H1 (cell line): ENCODE data around the gene NAXD. TPM values are rescaled to one million over a fixed set of nuclear protein-coding genes. Genes with fewer than 3 reads are reported as not detected.

Experiments
- CTCF ChIA-PET: fragments of 300-600 bp; sonication (Branson Sonifier 250); formaldehyde crosslinking; loops from one replicate; lab custom pipeline; 2021; ENCODE audit not compliant: partially characterized antibody; lab: Charles Lee
- POLR2A ChIA-PET: fragments of 300-600 bp; sonication (Branson Sonifier 250); formaldehyde crosslinking; loops from one replicate; lab custom pipeline; 2021; ENCODE audit warnings: inconsistent platforms; ENCODE audit not compliant: partially characterized antibody; lab: Charles Lee
- DNase-seq, 2 experiments: peaks; one replicate each; pipeline versions ENCODE4 v3.0.0 to v3.0.0-alpha.2; 2010 to 2022; ENCODE audit warnings: low spot score in 2 of 2, low read depth in 1 of 2, mixed read lengths in 1 of 2
- FAIRE-seq: peaks from 2 replicates; lab custom pipeline; 2011; peaks lifted over from hg19 to GRCh38; lab: Jason Lieb, UNC
- H2AFZ ChIP-seq: 2 replicates; pipeline ENCODE4 v1.8.1; 2012; ENCODE audit warnings: low read length, inconsistent platforms
- H2AK5ac ChIP-seq: 2 replicates; pipeline ENCODE4 v1.6.1; 2013; ENCODE audit warnings: low read depth, low read length
- H2BK120ac ChIP-seq: replicated peaks from 2 replicates; pipeline ENCODE3; 2013; ENCODE audit warnings: low read depth, low read length, inconsistent platforms
- H2BK12ac ChIP-seq: 2 replicates; pipeline ENCODE4 v1.6.1; 2013; ENCODE audit warnings: low read depth, low read length
- H2BK15ac ChIP-seq: 2 replicates; pipeline ENCODE4 v1.6.1; 2013; ENCODE audit warnings: low read length
- H2BK20ac ChIP-seq: 2 replicates; pipeline ENCODE4 v1.6.1; 2013; ENCODE audit warnings: low read length
- H2BK5ac ChIP-seq: 2 replicates; pipeline ENCODE4 v1.6.1; 2013; ENCODE audit warnings: low read depth, low read length
- H3K14ac ChIP-seq: 2 replicates; pipeline ENCODE4 v1.6.1; 2013; ENCODE audit warnings: inconsistent platforms; ENCODE audit not compliant: insufficient read length
- H3K18ac ChIP-seq: 2 replicates; pipeline ENCODE4 v1.6.1; 2013; ENCODE audit warnings: low read length; ENCODE audit errors: extremely low read depth
- H3K23ac ChIP-seq: 2 replicates; pipeline ENCODE4 v1.6.1; 2013; ENCODE audit warnings: inconsistent platforms; ENCODE audit not compliant: insufficient read length
- H3K23me2 ChIP-seq: 2 replicates; pipeline ENCODE4 v1.6.1; 2013; ENCODE audit warnings: low read depth, low read length
- H3K27ac ChIP-seq: 2 replicates; pipeline ENCODE4 v1.6.1; 2011; ENCODE audit warnings: low read depth, low read length, inconsistent platforms
- H3K27me3 ChIP-seq, 4 experiments: replicated peaks in 1 of 4; 1 replicate in 1 of 4; 2 replicates in 3 of 4; pipeline versions ENCODE4 v1.6.1 to v1.8.1; 2011 to 2013; ENCODE audit warnings: low read length in 3 of 4, mild to moderate bottlenecking in 3 of 4, inconsistent platforms in 2 of 4, mixed read lengths in 2 of 4, moderate library complexity in 1 of 4; ENCODE audit not compliant: control insufficient read depth in 3 of 4, insufficient read depth in 3 of 4; ENCODE audit errors: extremely low read depth in 1 of 4
- H3K36me3 ChIP-seq, 4 experiments: 2 replicates each; pipeline versions ENCODE4 v1.6.1 to v1.8.1; 2011 to 2013; ENCODE audit warnings: mild to moderate bottlenecking in 4 of 4, low read length in 3 of 4, moderate library complexity in 2 of 4, control low read depth in 1 of 4, inconsistent platforms in 1 of 4; ENCODE audit not compliant: insufficient read depth in 4 of 4, control insufficient read depth in 2 of 4
- H3K4ac ChIP-seq: replicated peaks from 2 replicates; pipeline ENCODE3; 2013; ENCODE audit warnings: low read length, low read depth, mixed read lengths, inconsistent platforms; ENCODE audit not compliant: insufficient read length
- H3K4me1 ChIP-seq, 4 experiments: replicated peaks in 1 of 4; 1 replicate in 1 of 4; 2 replicates in 3 of 4; pipeline versions ENCODE4 v1.6.1 to v1.8.1; 2011 to 2013; ENCODE audit warnings: low read length in 3 of 4, inconsistent platforms in 2 of 4, mixed read lengths in 1 of 4; ENCODE audit not compliant: insufficient read depth in 4 of 4, control insufficient read depth in 3 of 4
- H3K4me2 ChIP-seq, 2 experiments: 2 replicates each; pipeline versions ENCODE4 v1.6.1 to v1.8.1; 2011 to 2013; ENCODE audit warnings: low read depth in 2 of 2, low read length in 2 of 2, control low read depth in 1 of 2, inconsistent platforms in 1 of 2, mild to moderate bottlenecking in 1 of 2; ENCODE audit not compliant: insufficient read depth in 1 of 2
- H3K4me3 ChIP-seq, 4 experiments: fragments of 200-600, 300-600 bp in 1 of 4; sonication (generic), shearing (Covaris generic), sonication (Bioruptor Twin) in 1 of 4; 2 replicates each; pipeline versions ENCODE4 v1.5.1 to v1.8.1; 2011 to 2016; ENCODE audit warnings: low read length in 4 of 4, low read depth in 3 of 4, control low read depth in 2 of 4, inconsistent platforms in 2 of 4, mild to moderate bottlenecking in 2 of 4, mixed read lengths in 1 of 4, moderate library complexity in 1 of 4; ENCODE audit not compliant: insufficient read depth in 2 of 4; ENCODE audit errors: extremely low read depth in 1 of 4
- H3K56ac ChIP-seq: replicated peaks from 2 replicates; pipeline ENCODE3; 2013; ENCODE audit warnings: low read depth, mild to moderate bottlenecking, mixed read lengths, low read length, inconsistent platforms; ENCODE audit not compliant: insufficient read length
- H3K79me1 ChIP-seq: 2 replicates; pipeline ENCODE4 v1.6.1; 2013; ENCODE audit warnings: low read depth, low read length, control low read depth
- H3K79me2 ChIP-seq, 2 experiments: 2 replicates each; pipeline versions ENCODE4 v1.6.1 to v1.8.1; 2012 to 2013; ENCODE audit warnings: low read length in 2 of 2, mild to moderate bottlenecking in 2 of 2, inconsistent platforms in 1 of 2; ENCODE audit not compliant: insufficient read depth in 2 of 2, control insufficient read depth in 1 of 2
- H3K9ac ChIP-seq, 4 experiments: replicated peaks in 1 of 4; 1 replicate in 1 of 4; 2 replicates in 3 of 4; pipeline versions ENCODE4 v1.6.1 to v1.8.1; 2011 to 2013; ENCODE audit warnings: low read depth in 3 of 4, low read length in 3 of 4, control low read depth in 2 of 4, mild to moderate bottlenecking in 2 of 4, moderate library complexity in 2 of 4, inconsistent platforms in 1 of 4; ENCODE audit errors: extremely low read depth in 1 of 4
- H3K9me3 ChIP-seq, 2 experiments: 2 replicates each; pipeline versions ENCODE4 v1.6.1 to v1.8.1; 2012 to 2013; ENCODE audit warnings: mild to moderate bottlenecking in 2 of 2, moderate library complexity in 2 of 2, control low read depth in 1 of 2, inconsistent platforms in 1 of 2, low read depth in 1 of 2, low read length in 1 of 2, mixed read lengths in 1 of 2; ENCODE audit not compliant: insufficient read depth in 2 of 2
- H4K20me1 ChIP-seq, 2 experiments: replicated peaks in 1 of 2; 2 replicates each; pipeline versions ENCODE3 to v1.8.1; 2011 to 2013; ENCODE audit warnings: inconsistent platforms in 2 of 2, low read length in 2 of 2, mild to moderate bottlenecking in 1 of 2; ENCODE audit not compliant: insufficient read depth in 2 of 2, control insufficient read depth in 1 of 2
- H4K5ac ChIP-seq: 2 replicates; pipeline ENCODE4 v1.6.1; 2013; ENCODE audit warnings: low read length, low read depth, mixed read lengths, inconsistent platforms; ENCODE audit not compliant: insufficient read length
- H4K8ac ChIP-seq: 2 replicates; pipeline ENCODE4 v1.8.0; 2013; ENCODE audit warnings: mild to moderate bottlenecking, moderate library complexity, low read length, inconsistent platforms; ENCODE audit not compliant: insufficient read depth; ENCODE audit errors: extremely low read depth
- H4K91ac ChIP-seq: replicated peaks from 2 replicates; pipeline ENCODE3; 2013; ENCODE audit warnings: low read length, mixed read lengths, inconsistent platforms; ENCODE audit not compliant: insufficient read length
- NANOG ChIP-seq: IDR thresholded peaks from 2 replicates; pipeline ENCODE4 v1.6.1; 2011; ENCODE audit warnings: low read length, low read depth, mild to moderate bottlenecking, inconsistent platforms; ENCODE audit not compliant: insufficient read depth, poor library complexity, severe bottlenecking
- SAP30 ChIP-seq: fragments of 300-600 bp; sonication (generic); IDR thresholded peaks from 2 replicates; pipeline ENCODE4 v1.7.1; 2012; ENCODE audit warnings: low read length, moderate library complexity, mild to moderate bottlenecking, inconsistent platforms; ENCODE audit not compliant: insufficient read depth, insufficient replicate concordance
- WGBS, 2 experiments: shearing (Covaris generic) in 1 of 2; methylation state at CpG; one replicate each; pipeline versions ENCODE4 v1.1.6 to v1.1.7; 2013 to 2015; ENCODE audit warnings: low lambda C conversion rate in 2 of 2, mixed read lengths in 2 of 2, inconsistent platforms in 1 of 2, low coverage in 1 of 2, missing lambda C conversion rate in 1 of 2; ENCODE audit not compliant: insufficient replicate concordance in 2 of 2, insufficient coverage in 1 of 2, insufficient read length in 1 of 2; ENCODE audit errors: extremely low coverage in 1 of 2, missing lambda C conversion rate in 1 of 2; 5-methylcytosine and 5-hydroxymethylcytosine counted together
- polyA plus RNA-seq, 7 experiments: library from polyadenylated mRNA; depleted of rRNA in 3 of 7; stranded (reverse) in 5 of 7; unstranded in 2 of 7; fragments of >200 nt in 5 of 7; fragments of 200-250 nt in 2 of 7; gene quantifications; 1 replicate in 5 of 7; 2 replicates in 1 of 7; 4 replicates in 1 of 7; pipeline versions ENCODE4 v1.2.1 to v1.2.3, GENCODE V29; 2011 to 2013; ENCODE audit warnings: missing spikeins in 2 of 7, mixed read lengths in 2 of 7
- total RNA-seq: library from RNA; stranded (reverse); fragmentation: NEBNext Ultra II Directional; extraction: Animal tissue kit (Norgen Biotek cat#: 25700); gene quantifications from 2 replicates; pipeline ENCODE4 v1.2.1, GENCODE V29; 2021

NAXD gene
- total and polyA plus RNA-seq, 2 of the 8 experiments (the other 6 are each of a cell fraction or from before 2014, with no cell fraction given), result 25.4 to 35.5 TPM

DNA sequence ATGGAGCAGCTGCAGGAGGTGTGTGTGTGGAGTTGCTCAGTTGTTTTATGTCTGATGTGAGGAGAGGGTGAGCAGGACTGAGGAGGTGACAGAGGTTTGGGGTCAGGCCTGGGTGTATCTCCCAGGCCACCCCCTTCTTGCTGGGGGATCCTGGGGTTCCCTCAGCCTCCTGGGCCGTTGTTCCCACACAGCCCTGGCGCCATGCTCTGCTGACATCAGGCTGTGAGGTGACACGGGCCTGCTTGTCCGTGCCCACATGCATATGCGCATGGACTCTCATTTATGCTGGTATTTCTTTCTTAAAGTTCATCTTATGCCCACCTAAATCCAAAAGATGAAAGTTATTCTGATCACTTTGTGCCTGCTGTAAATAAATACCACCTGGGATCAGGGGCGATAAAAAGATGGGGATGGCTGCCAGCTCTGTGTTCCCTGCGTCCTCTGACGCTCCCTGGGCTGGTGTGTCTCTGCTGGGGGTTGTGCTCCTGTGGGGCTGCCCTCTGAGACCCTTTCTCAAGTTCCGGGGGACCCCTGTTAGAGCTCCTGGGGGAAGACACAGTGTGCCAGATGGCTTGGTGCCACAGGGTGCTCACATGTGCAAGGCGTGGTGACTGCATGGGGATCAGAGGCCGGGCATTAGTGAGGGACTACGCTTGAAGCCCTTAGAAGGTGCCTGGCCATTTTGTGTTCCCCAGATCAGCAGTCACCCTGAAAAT is 12.6 kb downstream of the NAXD start:
- Histone ChIP-seq H3K4me1 (no peaks in the 10 kb centered on the region; a peak in 1 of 7 replicates), H3K36me3 (peaks cover 0 to 8% (median 2%) of the 10 kb centered on the region in 4 experiments; a peak in 5 of 8 replicates), H3K9me3 (no peaks in the 10 kb centered on the region), H3K56ac (no peak overlapping the region), H2BK15ac (no peak overlapping the region), H4K20me1 (peaks cover 9 to 27% of the 10 kb centered on the region in 2 experiments), H3K4me3 (no peak overlapping the region), H2BK5ac (no peak overlapping the region; the same call in 1 of the 2 replicates), H3K18ac (no peak overlapping the region), H3K23ac (no peak overlapping the region), H3K14ac (no peak overlapping the region), H2BK12ac (no peak overlapping the region), H4K5ac (no peak overlapping the region), H4K8ac (no peak overlapping the region), H3K4ac (no peak overlapping the region), H2AFZ (no peak overlapping the region), H4K91ac (no peak overlapping the region), H3K27ac (no peak overlapping the region), H3K9ac (no peak overlapping the region), H3K79me1 (peaks cover 9% of the 10 kb centered on the region), H2BK120ac (no peak overlapping the region), H3K27me3 (no peaks in the 10 kb centered on the region), H2AK5ac (no peak overlapping the region), H3K23me2 (no peaks in the 10 kb centered on the region), H3K4me2 (no peak overlapping the region), H3K79me2 (peaks cover under 1 to 67% of the 10 kb centered on the region in 2 experiments), H2BK20ac (no peak overlapping the region)
- DNase-seq, result no peak
- ChIA-PET POLR2A (interaction anchor here (0.8 to 1.7 kb wide), 3 partner anchors 13 to 18 kb away, joined by 3 to 4 read pairs (median 3); partner anchors contain the start of gene NAXD), CTCF (interaction anchor here (1.1 to 2.2 kb wide), 4 partner anchors 9 to 53 kb away, joined by 3 to 8 read pairs (median 4); no protein-coding TSS in a partner anchor)
- 79% methylated on average over 12 of the region's 12 CpGs; no CpG with 5 or more reads in 1 of the 2 experiments for WGBS, 2 experiments
- FAIRE-seq, result no peak
- TF ChIP-seq NANOG, result no peak
- TF ChIP-seq SAP30, result no peak
